ENCODE results near the gene C1orf122.

C1orf122 gene

DNA sequence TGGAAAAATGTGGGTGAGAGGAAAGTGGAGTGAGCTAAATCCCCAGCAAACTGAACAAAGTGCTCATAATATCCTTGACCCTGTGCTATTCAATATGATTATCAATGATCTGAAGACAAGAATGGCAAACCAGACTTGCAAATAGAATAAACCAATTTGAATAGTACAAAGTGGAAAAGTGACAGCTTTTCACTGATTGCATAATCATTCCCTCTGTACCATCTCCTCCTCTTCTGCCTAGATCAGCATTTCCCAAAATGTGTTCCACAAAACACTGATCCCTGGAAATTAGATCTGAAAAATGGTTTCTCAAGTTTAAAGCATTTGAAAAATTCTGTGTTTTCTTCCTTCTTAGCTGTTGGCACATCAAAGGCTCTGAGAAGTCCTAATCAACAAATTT is 43.7 kb downstream of the C1orf122 start:
- no peak overlapping the region for H3K4me3 ChIP-seq (ENCODE audit: control insufficient read depth, low read depth, low read length)
- DNase-seq (ENCODE audit: low read depth), result no peak
- TF ChIP-seq, protein P1, sequence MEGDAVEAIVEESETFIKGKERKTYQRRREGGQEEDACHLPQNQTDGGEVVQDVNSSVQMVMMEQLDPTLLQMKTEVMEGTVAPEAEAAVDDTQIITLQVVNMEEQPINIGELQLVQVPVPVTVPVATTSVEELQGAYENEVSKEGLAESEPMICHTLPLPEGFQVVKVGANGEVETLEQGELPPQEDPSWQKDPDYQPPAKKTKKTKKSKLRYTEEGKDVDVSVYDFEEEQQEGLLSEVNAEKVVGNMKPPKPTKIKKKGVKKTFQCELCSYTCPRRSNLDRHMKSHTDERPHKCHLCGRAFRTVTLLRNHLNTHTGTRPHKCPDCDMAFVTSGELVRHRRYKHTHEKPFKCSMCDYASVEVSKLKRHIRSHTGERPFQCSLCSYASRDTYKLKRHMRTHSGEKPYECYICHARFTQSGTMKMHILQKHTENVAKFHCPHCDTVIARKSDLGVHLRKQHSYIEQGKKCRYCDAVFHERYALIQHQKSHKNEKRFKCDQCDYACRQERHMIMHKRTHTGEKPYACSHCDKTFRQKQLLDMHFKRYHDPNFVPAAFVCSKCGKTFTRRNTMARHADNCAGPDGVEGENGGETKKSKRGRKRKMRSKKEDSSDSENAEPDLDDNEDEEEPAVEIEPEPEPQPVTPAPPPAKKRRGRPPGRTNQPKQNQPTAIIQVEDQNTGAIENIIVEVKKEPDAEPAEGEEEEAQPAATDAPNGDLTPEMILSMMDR (conservative IDR thresholded peaks at IDR 0.05; ENCODE audit: control insufficient read depth, insufficient read depth, low read depth, low read length), result no peak

DNA sequence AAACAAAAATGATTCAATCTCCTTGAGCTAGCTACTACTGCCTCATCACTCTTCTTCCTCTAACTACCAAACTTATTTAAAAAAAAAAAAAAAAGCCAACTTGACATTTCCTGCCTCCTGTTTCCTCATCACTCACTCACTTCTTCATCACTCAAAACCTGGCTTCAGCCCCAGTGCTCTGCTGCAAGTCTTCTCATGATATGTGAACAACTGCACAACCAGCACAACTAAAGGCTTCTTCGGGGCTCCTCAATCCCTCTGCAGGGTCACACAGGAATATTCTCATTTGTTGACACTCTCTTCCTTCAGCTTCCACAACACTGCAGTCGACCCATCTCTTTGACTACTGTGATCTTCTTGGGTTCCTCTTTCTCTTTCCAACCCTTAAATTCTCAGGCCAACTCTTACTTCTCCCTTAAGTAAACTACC is 44.2 kb downstream of the C1orf122 start:
- DNase-seq (ENCODE audit: low read depth), result peak; percentile 55

DNA sequence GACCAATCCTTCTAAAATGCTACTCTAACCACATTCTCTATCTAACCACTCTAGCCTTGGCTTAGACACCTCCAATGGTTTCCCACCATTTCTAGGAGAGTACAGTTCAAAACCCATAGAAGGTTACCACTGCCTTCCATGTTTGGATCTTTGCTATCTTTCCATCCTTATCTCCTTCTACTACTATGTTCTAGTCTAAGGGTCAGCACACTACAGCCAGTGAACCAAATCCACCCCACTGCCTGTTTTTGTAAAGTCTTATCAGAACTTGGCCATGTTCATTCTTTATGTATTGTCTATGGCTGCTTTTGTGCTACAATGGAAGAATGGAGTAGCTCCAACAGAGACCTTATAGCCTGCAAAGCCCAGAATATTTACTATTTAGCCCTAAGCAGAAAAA is 45.6 kb downstream of the C1orf122 start:
- TF ChIP-seq, protein P1 (conservative IDR thresholded peaks at IDR 0.05; ENCODE audit: control insufficient read depth, insufficient read depth, low read depth, low read length), result no peak
- no peak overlapping the region for H3K4me3 ChIP-seq (ENCODE audit: control insufficient read depth, low read depth, low read length)
- no peak for DNase-seq (ENCODE audit: low read depth)

More for the DNA sequence above, 44.2 kb downstream of the C1orf122 start:
- H3K4me3 ChIP-seq (ENCODE audit: control insufficient read depth, low read depth, low read length), result no peak overlapping the region
- TF ChIP-seq, protein P1 (conservative IDR thresholded peaks at IDR 0.05; ENCODE audit: control insufficient read depth, insufficient read depth, low read depth, low read length), result no peak

DNA sequence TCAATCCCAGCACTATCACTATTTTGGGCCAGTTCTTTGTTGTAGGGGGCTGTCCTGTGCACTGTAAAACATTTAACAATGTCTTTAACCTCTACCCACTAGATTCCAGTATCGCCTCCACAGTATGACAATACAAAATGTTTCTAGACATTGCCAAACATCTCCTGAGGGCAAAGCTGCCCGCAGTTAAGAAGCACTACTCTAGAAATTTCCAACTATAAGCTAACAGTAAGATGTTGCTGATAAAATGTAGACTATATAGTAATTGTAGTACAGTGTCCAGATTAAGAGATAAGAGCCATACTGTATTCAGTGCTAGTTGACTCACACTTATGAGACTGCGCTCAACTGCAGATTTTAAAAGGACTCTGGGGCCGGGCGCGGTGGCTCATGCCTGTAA is 46.8 kb downstream of the C1orf122 start:
- no peak for DNase-seq (ENCODE audit: low read depth)
- no peak overlapping the region for H3K4me3 ChIP-seq (ENCODE audit: control insufficient read depth, low read depth, low read length)
- TF ChIP-seq, protein P1 (conservative IDR thresholded peaks at IDR 0.05; ENCODE audit: control insufficient read depth, insufficient read depth, low read depth, low read length), result no peak
